Keratinocyte (primary cell): ENCODE results near the gene CREBRF. TPM values are rescaled to one million over a fixed set of nuclear protein-coding genes. Genes with fewer than 3 reads are reported as not detected.

Source experiments
- DNase-seq: peaks from one replicate; pipeline ENCODE4 v3.0.0-alpha.2; 2011; ENCODE audit warnings: low read depth, missing footprints, low spot score
- FAIRE-seq: peaks from 2 replicates; lab custom pipeline; 2011; peaks lifted over from hg19 to GRCh38; lab: Jason Lieb, UNC
- H2AFZ ChIP-seq: 2 replicates; pipeline ENCODE4 v1.6.0; 2012; ENCODE audit warnings: low read length, control low read depth, inconsistent platforms; ENCODE audit not compliant: control insufficient read depth
- H3K27ac ChIP-seq: 2 replicates; pipeline ENCODE4 v1.5.1; 2011; ENCODE audit warnings: low read length; ENCODE audit not compliant: control insufficient read depth, insufficient read depth
- H3K27me3 ChIP-seq: 3 replicates; pipeline ENCODE4 v1.6.0; 2011; ENCODE audit warnings: low read length; ENCODE audit not compliant: control insufficient read depth, insufficient read depth; ENCODE audit errors: extremely low read depth
- H3K36me3 ChIP-seq, 2 experiments: 2 replicates in 1 of 2; 3 replicates in 1 of 2; pipeline ENCODE4 v1.5.1; 2011; ENCODE audit warnings: low read length in 2 of 2, mild to moderate bottlenecking in 1 of 2; ENCODE audit not compliant: control insufficient read depth in 2 of 2, insufficient read depth in 2 of 2; ENCODE audit errors: extremely low read depth in 1 of 2
- H3K4me1 ChIP-seq: 3 replicates; pipeline ENCODE4 v1.5.1; 2011; ENCODE audit warnings: low read length; ENCODE audit not compliant: control insufficient read depth, insufficient read depth; ENCODE audit errors: extremely low read depth
- H3K4me2 ChIP-seq: 3 replicates; pipeline ENCODE4 v1.6.0; 2011; ENCODE audit warnings: low read depth, low read length; ENCODE audit not compliant: control insufficient read depth, insufficient read depth; ENCODE audit errors: extremely low read depth
- H3K4me3 ChIP-seq, 3 experiments: fragments of 200-600 bp in 1 of 3; sonication (generic) in 1 of 3; 2 replicates in 2 of 3; 3 replicates in 1 of 3; pipeline ENCODE4 v1.5.1; 2011 to 2016; ENCODE audit warnings: low read length in 3 of 3, mild to moderate bottlenecking in 3 of 3, control low read depth in 2 of 3, inconsistent platforms in 1 of 3, low read depth in 1 of 3, mixed read lengths in 1 of 3, mixed run types in 1 of 3, moderate library complexity in 1 of 3; ENCODE audit not compliant: control insufficient read depth in 2 of 3, insufficient read depth in 2 of 3; ENCODE audit errors: extremely low read depth in 1 of 3
- H3K79me2 ChIP-seq: 2 replicates; pipeline ENCODE4 v1.6.0; 2012; ENCODE audit warnings: low read length; ENCODE audit not compliant: control insufficient read depth, insufficient read depth
- H3K9ac ChIP-seq: 3 replicates; pipeline ENCODE4 v1.6.0; 2011; ENCODE audit warnings: low read length; ENCODE audit not compliant: control insufficient read depth, insufficient read depth; ENCODE audit errors: extremely low read depth
- H3K9me1 ChIP-seq: 3 replicates; pipeline ENCODE4 v1.6.0; 2011; ENCODE audit warnings: low read length; ENCODE audit not compliant: control insufficient read depth, insufficient read depth; ENCODE audit errors: extremely low read depth
- H3K9me3 ChIP-seq: 2 replicates; pipeline ENCODE4 v1.5.1; 2012; ENCODE audit warnings: low read depth, low read length; ENCODE audit not compliant: control insufficient read depth
- H4K20me1 ChIP-seq: 3 replicates; pipeline ENCODE4 v1.6.0; 2011; ENCODE audit warnings: low read length; ENCODE audit not compliant: control insufficient read depth, insufficient read depth; ENCODE audit errors: extremely low read depth
- CTCF ChIP-seq, 3 experiments: IDR thresholded peaks in 1 of 3; conservative IDR thresholded peaks in 1 of 3; optimal IDR thresholded peaks in 1 of 3; 2 replicates in 2 of 3; 3 replicates in 1 of 3; pipeline versions ENCODE3 to v1.5.1; 2011; ENCODE audit warnings: low read length in 3 of 3, mild to moderate bottlenecking in 3 of 3, moderate library complexity in 2 of 3, control low read depth in 1 of 3, inconsistent platforms in 1 of 3; ENCODE audit not compliant: insufficient read depth in 2 of 3; ENCODE audit errors: extremely low read depth in 1 of 3
- EZH2 ChIP-seq: IDR thresholded peaks from one replicate; pipeline ENCODE4 v1.6.1; 2012; ENCODE audit warnings: inconsistent platforms, mild to moderate bottlenecking, low read length, moderate library complexity
- dilution Hi-C: fragments of 300-500 bp; cut with MboI; formaldehyde crosslinking; loops from one replicate; pipeline ENCODE4 v1.7.0; 2020; ENCODE audit warnings: low sequenced_read_pairs; ENCODE audit not compliant: extremely low pct_ligation_motif_present
- polyA plus RNA-seq, 5 experiments: library from polyadenylated mRNA; depleted of rRNA in 3 of 5; stranded (reverse) in 3 of 5; stranded (forward) in 1 of 5; unstranded in 1 of 5; fragments of >200 nt; gene quantifications; 1 replicate in 1 of 5; 2 replicates in 3 of 5; 3 replicates in 1 of 5; pipeline versions ENCODE4 v1.2.1 to v1.2.3, GENCODE V29; 2011 to 2012; ENCODE audit warnings: missing spikeins in 2 of 5, low read depth in 1 of 5, low replicate concordance in 1 of 5

Gene CREBRF
- polyA plus RNA-seq, 1 donor (not counting 4 experiments of a cell fraction or from before 2014, with no cell fraction given): 4.1 TPM

DNA sequence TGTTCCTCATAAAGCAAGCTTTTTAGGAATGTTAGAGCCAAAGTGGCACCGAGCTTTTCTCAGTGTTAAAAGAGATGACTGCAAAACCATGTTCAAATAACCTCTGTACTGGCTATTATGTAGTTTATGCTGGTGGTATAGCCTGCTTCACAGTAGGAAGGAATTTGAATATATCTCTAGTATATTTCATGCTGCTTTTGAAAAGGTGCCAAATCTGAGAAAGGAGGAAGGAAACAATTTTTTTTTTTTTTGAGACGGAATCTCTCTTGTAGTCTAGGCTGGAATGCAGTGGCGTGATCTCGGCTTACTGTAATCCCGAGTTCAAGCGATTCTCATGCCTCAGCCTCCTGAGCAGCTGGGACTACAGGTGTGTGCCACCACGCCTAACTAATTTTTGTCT lies 13.5 kb downstream of the CREBRF start:
- Histone ChIP-seq H4K20me1 (no peaks in the 10 kb centered on the region), H3K4me3 (no peak overlapping the region), H3K79me2 (no peaks in the 10 kb centered on the region), H3K27me3 (no peaks in the 10 kb centered on the region), H3K4me1 (no peaks in the 10 kb centered on the region), H3K36me3 (no peaks in the 10 kb centered on the region), H3K9ac (no peak overlapping the region), H3K9me1 (no peaks in the 10 kb centered on the region), H2AFZ (no peak overlapping the region), H3K9me3 (no peaks in the 10 kb centered on the region), H3K4me2 (no peak overlapping the region), H3K27ac (no peak overlapping the region)
- FAIRE-seq (no peak), DNase-seq (no peak)
- dilution Hi-C loops: no loop called here
- TF ChIP-seq EZH2: no peak
- TF ChIP-seq CTCF (optimal IDR thresholded peaks at IDR 0.05 in 1 of 3, IDR thresholded peaks at IDR 0.05 in 1 of 3, conservative IDR thresholded peaks at IDR 0.05 in 1 of 3; ENCODE audit: extremely low read depth in 1 of 3, insufficient read depth in 2 of 3, low read length in 3 of 3): no peak

DNA sequence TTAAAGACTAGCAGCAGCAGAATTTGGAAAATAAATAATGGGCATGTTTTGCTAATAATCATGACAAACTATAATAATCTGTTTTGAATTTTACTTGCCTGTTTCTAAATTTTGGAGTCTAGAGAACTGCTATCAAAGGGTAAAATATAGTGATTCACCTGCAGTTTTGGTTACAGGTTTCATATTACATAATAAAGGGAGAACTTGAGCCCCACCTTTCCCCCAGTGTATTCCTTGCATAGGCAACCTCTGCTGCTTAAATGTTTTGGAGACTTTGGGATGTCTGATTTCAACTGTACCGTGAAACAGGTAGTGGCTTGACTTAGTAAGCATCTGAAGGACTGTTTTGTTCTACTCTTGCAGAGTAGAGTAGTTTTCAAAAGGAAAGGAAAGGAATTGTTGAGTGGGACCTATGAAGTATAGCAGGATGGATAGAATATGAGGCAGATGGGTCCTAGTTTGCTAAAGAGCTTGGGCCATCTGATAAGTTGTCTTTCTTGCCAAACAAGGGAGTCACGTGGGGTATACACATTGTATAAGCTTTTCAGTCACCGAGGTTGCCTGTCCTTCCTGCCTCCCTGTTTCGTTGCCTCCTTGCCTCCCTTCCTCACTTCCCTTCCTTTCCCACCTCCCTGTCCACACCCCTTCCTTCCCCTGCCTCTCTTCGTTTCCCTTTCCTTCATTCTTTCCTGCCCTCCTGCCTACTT lies 19.1 kb downstream of the CREBRF start:
- no peak overlapping the region for H3K27ac ChIP-seq
- H4K20me1 ChIP-seq: no peaks in the 10 kb centered on the region
- no peaks in the 10 kb centered on the region for H3K9me1 ChIP-seq
- H3K4me2 ChIP-seq: no peak overlapping the region
- no peak overlapping the region for H3K9ac ChIP-seq
- H3K79me2 ChIP-seq: no peaks in the 10 kb centered on the region
- TF ChIP-seq CTCF (optimal IDR thresholded peaks at IDR 0.05 in 1 of 3, IDR thresholded peaks at IDR 0.05 in 1 of 3, conservative IDR thresholded peaks at IDR 0.05 in 1 of 3; ENCODE audit: extremely low read depth in 1 of 3, insufficient read depth in 2 of 3, low read length in 3 of 3) (no peak), EZH2 (no peak)
- H3K4me1 ChIP-seq: no peaks in the 10 kb centered on the region
- H3K4me3 ChIP-seq: no peak overlapping the region
- dilution Hi-C loops: no loop called here
- no peak overlapping the region for H2AFZ ChIP-seq
- H3K9me3 ChIP-seq: no peaks in the 10 kb centered on the region
- no peaks in the 10 kb centered on the region for H3K27me3 ChIP-seq
- DNase-seq: no peak
- no peaks in the 10 kb centered on the region for H3K36me3 ChIP-seq
- FAIRE-seq: no peak
